ENCODE data around the gene TEKT3. TPM values are rescaled to one million over a fixed set of nuclear protein-coding genes. Genes with fewer than 3 reads are reported as not detected.
A peak's percentile ranks its signal among the peaks of the same experiment; 100 is the strongest.

TEKT3 gene
- total and polyA plus RNA-seq, 4 donors = 0.08 to 0.33 TPM; not detected in 2

GRCh38 chr17:15384142-15384787, 42.9 kb upstream of the TEKT3 start:
- H3K27ac ChIP-seq (ENCODE audit: low read depth in 1 of 2, low read length in 2 of 2) = peak overlapping the region; percentile 10 to 14
- peaks cover 0 to 2% (median 0%) of the 10 kb centered on the region in 4 donors for H3K9me3 ChIP-seq (ENCODE audit: control insufficient read depth in 4 of 4, low read length in 3 of 4)
- WGBS = 66% methylated on average over 9 of the region's 9 CpGs
- TF ChIP-seq ATF3 (IDR thresholded peaks at IDR 0.05) (no peak), NR2F2 (IDR thresholded peaks at IDR 0.05) (peak; percentile 31), RAD21 (IDR thresholded peaks at IDR 0.05) (peak; percentile 24 to 45)
- TF ChIP-seq, protein P1, sequence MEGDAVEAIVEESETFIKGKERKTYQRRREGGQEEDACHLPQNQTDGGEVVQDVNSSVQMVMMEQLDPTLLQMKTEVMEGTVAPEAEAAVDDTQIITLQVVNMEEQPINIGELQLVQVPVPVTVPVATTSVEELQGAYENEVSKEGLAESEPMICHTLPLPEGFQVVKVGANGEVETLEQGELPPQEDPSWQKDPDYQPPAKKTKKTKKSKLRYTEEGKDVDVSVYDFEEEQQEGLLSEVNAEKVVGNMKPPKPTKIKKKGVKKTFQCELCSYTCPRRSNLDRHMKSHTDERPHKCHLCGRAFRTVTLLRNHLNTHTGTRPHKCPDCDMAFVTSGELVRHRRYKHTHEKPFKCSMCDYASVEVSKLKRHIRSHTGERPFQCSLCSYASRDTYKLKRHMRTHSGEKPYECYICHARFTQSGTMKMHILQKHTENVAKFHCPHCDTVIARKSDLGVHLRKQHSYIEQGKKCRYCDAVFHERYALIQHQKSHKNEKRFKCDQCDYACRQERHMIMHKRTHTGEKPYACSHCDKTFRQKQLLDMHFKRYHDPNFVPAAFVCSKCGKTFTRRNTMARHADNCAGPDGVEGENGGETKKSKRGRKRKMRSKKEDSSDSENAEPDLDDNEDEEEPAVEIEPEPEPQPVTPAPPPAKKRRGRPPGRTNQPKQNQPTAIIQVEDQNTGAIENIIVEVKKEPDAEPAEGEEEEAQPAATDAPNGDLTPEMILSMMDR (IDR thresholded peaks at IDR 0.05; ENCODE audit: low read depth, low read length, missing input control) = no peak
- no peak for DNase-seq (ENCODE audit: low spot score)
- H3K36me3 ChIP-seq (ENCODE audit: control insufficient read depth in 4 of 4, insufficient read depth in 3 of 4, low read depth in 1 of 4, low read length in 3 of 4) = no peaks in the 10 kb centered on the region
- no peak overlapping the region for H3K9ac ChIP-seq (ENCODE audit: low read depth in 1 of 2, low read length in 2 of 2)
- H3K4me3 ChIP-seq (ENCODE audit: low read depth in 1 of 3, low read length in 3 of 3) = no peak overlapping the region
- H3K27me3 ChIP-seq (ENCODE audit: control insufficient read depth in 4 of 4, insufficient read depth in 4 of 4, low read length in 3 of 4) = no peaks in the 10 kb centered on the region
- no peaks in the 10 kb centered on the region for H3K4me1 ChIP-seq (ENCODE audit: control insufficient read depth in 4 of 4, insufficient read depth in 4 of 4, low read length in 3 of 4)

GRCh38 chr17:15382914-15383313, 41.5 kb upstream of the TEKT3 start:
- Histone ChIP-seq H3K27me3 (ENCODE audit: control insufficient read depth in 4 of 4, insufficient read depth in 4 of 4, low read length in 3 of 4) (no peaks in the 10 kb centered on the region), H3K9me3 (ENCODE audit: control insufficient read depth in 4 of 4, low read length in 3 of 4) (no peaks in the 10 kb centered on the region), H3K27ac (ENCODE audit: low read depth in 1 of 2, low read length in 2 of 2) (no peak overlapping the region), H3K9ac (ENCODE audit: low read depth in 1 of 2, low read length in 2 of 2) (no peak overlapping the region), H3K4me1 (ENCODE audit: control insufficient read depth in 4 of 4, insufficient read depth in 4 of 4, low read length in 3 of 4) (no peaks in the 10 kb centered on the region), H3K4me3 (ENCODE audit: low read depth in 1 of 3, low read length in 3 of 3) (no peak overlapping the region), H3K36me3 (ENCODE audit: control insufficient read depth in 4 of 4, insufficient read depth in 3 of 4, low read depth in 1 of 4, low read length in 3 of 4) (no peaks in the 10 kb centered on the region)
- 92% methylated on average over 1 of the region's 1 CpG for WGBS
- TF ChIP-seq ATF3 (IDR thresholded peaks at IDR 0.05) (no peak), TAF1 (conservative IDR thresholded peaks at IDR 0.05) (no peak), FOXA2 (IDR thresholded peaks at IDR 0.05) (no peak), RAD21 (IDR thresholded peaks at IDR 0.05) (no peak), EGR1 (IDR thresholded peaks at IDR 0.05; ENCODE audit: low read depth in 2 of 2) (no peak), JUND (IDR thresholded peaks at IDR 0.05) (no peak), MAX (IDR thresholded peaks at IDR 0.05) (no peak), HNF4G (IDR thresholded peaks at IDR 0.05) (no peak), GABPA (IDR thresholded peaks at IDR 0.05 in 1 of 2, conservative IDR thresholded peaks at IDR 0.05 in 1 of 2) (no peak), SP1 (IDR thresholded peaks at IDR 0.05) (no peak)
- TF ChIP-seq, protein P2, sequence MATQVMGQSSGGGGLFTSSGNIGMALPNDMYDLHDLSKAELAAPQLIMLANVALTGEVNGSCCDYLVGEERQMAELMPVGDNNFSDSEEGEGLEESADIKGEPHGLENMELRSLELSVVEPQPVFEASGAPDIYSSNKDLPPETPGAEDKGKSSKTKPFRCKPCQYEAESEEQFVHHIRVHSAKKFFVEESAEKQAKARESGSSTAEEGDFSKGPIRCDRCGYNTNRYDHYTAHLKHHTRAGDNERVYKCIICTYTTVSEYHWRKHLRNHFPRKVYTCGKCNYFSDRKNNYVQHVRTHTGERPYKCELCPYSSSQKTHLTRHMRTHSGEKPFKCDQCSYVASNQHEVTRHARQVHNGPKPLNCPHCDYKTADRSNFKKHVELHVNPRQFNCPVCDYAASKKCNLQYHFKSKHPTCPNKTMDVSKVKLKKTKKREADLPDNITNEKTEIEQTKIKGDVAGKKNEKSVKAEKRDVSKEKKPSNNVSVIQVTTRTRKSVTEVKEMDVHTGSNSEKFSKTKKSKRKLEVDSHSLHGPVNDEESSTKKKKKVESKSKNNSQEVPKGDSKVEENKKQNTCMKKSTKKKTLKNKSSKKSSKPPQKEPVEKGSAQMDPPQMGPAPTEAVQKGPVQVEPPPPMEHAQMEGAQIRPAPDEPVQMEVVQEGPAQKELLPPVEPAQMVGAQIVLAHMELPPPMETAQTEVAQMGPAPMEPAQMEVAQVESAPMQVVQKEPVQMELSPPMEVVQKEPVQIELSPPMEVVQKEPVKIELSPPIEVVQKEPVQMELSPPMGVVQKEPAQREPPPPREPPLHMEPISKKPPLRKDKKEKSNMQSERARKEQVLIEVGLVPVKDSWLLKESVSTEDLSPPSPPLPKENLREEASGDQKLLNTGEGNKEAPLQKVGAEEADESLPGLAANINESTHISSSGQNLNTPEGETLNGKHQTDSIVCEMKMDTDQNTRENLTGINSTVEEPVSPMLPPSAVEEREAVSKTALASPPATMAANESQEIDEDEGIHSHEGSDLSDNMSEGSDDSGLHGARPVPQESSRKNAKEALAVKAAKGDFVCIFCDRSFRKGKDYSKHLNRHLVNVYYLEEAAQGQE (IDR thresholded peaks at IDR 0.05) = no peak
- TF ChIP-seq, protein P1 (IDR thresholded peaks at IDR 0.05; ENCODE audit: low read depth, low read length, missing input control) = no peak
- DNase-seq (ENCODE audit: low spot score) = no peak
